Hematopoietic multipotent progenitor cell treated with erythropoietin and hydrocortisone succinate and interleukin-3 and kit ligand, for 15 days (in vitro differentiated cells): ENCODE data around the gene PGBD5.

Source experiments
- DNase-seq: peaks from one replicate; pipeline ENCODE4 v3.0.0-alpha.2; 2015; ENCODE audit warnings: low spot score

Gene PGBD5

DNA sequence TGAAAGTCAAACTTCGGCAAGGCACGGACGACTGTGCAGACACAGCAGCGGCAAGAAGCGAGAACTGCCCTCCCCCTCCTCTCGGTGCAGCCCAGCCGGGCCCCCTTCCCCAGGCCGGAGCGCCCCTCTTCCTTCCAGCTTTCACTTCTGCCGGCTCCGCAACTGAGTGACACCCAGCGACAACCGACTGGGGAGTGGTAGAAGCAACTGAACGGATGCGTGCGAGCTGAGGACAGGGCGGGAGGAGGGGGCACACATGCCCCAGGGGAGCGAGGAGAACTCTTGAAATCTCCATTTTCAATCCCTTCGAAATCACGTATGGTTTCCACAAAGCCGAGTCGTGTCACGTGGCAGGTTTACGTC lies 146.6 kb downstream of the PGBD5 start:
- no peak for DNase-seq

- DNase-seq = no peak
Measured at GRCh38 chr1:230278871-230279582, 147.1 kb downstream of the PGBD5 start.

- DNase-seq = no peak
Measured at GRCh38 chr1:230278376-230278775, 147.8 kb downstream of the PGBD5 start.

DNA sequence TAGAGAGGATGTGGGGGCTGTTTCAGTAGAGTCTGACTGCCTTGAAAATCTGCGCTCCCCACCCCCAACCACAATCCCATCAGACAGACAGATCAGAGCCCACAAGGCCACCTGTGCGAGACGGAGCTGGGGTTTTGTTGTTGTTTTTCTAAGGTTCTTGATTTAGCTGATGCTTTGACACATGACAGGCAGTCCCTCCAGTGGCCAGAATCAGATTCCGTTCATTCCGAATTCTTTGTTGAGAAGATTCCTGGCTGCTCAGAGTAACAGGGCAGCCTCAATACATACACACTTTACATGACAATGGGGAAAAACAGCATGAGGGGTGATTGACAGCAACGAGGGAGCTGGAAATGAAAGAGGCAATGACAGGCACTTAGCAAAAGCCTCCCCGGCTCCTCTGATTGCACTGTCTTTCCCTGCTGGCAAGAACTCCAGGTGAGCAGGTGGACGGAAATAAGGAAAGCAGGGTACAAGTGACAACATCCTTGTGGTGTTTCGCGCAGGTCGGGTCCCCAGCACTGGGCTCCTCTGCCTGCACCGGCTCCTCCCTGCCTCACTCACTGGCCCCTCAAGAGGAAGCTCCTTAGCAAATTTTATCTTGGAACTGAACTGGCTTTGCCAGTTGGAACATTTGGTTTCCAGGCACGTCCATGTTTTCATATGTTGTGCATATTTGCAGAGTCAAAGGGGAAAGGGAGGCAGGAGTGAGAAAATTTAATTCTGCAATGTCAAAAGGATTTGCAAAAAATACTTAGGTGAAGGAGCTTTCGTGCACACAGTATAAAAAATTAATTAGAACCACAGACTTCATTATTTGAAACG lies 148.7 kb downstream of the PGBD5 start:
- DNase-seq = no peak

DNA sequence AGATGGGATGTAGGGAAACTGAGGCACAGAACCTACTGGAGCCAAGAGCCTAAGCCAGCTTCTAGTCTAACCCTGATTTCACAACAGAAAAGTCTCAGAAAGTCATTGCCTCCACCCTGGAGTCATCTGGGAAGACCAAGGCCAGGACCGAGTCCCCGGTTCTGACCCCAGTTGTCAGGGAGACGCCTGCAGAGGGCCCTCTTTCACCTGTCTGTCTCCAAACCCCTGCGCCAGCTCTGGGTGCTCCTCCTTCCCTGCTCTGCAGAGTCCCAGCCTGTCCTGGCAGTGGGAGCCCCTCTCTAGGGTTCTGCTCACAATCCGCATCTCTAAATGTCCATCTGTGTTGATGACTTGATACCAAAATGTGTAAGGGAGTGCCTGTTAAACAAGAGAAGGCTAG lies 149.7 kb downstream of the PGBD5 start:
- DNase-seq = no peak

DNA sequence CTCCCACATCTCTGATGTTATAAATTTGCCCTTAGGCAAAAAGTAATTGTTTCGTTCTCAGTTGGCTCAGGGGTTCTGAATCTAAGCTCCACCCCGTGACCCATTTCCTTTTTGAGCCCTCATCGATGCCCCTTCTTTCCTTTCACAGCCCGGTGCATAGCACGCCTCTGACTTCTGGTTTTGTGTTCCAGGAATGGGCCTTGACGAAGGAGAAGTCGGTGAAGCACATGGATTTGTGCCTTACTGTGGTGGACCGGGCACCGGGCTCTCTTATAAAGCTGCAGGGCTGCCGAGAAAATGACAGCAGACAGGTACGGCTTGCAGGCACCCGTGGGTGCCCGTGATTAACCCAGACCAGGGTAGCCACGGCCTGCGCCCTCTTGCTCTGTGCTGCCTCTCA lies 151.9 kb downstream of the PGBD5 start:
- no peak for DNase-seq

- no peak for DNase-seq
Measured at GRCh38 chr1:230273141-230273710, 152.9 kb downstream of the PGBD5 start.

GRCh38 chr1:230272557-230272956 lies 153.6 kb downstream of the PGBD5 start:
- DNase-seq = no peak

GRCh38 chr1:230271300-230272035 lies 154.7 kb downstream of the PGBD5 start:
- DNase-seq = no peak

GRCh38 chr1:230270559-230271281 lies 155.4 kb downstream of the PGBD5 start:
- peak; percentile 13 for DNase-seq

DNA sequence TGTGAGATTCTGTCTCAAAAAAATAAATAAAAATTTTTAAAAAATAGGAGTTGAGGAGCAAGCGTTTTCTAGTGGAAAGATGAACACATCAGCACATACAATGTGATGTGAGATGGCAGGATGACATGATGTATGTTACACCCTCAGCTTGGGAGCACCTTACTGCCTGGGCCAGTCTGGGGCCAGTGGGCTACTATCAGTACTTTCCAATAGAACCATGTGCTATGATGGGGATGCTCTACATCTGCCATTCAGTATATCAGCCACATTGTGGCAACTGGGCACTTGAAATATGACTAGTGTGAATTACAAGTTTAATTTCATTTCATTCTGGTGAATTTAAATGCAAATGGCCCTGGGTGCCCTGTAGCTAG lies 156.0 kb downstream of the PGBD5 start:
- DNase-seq = no peak

DNA sequence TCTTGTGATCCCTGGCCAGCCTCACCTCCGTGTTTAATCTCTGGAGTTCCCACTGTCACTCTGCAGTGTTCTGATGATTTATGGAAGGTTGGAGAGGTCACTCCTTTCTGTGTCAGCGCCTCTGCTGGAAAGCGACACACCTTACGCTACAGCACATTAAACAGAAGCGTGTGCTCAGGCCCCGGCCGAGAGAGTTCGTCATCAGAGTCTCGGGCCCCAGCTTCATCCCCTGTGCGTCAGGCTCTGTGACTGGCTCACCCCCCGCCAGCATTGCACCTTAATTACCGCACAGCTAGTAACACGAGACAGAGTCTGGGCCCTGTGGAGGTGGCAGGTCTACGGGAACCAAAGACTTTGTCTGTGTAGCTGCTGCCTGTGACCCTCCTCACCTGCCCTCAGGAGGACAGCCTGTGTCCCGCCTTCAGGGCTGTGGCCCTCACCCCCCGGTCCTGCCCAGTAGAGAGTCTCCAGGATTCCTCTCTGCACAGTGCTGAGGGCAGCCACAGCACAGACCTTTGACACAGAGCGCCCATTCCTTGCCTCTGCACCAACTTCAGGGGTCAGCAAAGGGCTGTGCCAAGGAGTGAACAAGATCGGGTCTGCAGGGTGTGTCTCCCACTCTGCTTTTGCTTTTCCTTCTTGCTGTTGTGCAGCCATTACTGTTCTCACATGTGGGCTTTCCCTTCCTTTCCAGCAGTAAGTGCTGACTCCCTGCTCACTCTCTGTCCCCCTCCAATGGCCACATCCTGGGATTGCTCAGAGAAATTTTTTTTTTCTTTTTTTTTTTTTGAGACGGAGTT lies 157.6 kb downstream of the PGBD5 start:
- DNase-seq = peak; percentile 44

DNA sequence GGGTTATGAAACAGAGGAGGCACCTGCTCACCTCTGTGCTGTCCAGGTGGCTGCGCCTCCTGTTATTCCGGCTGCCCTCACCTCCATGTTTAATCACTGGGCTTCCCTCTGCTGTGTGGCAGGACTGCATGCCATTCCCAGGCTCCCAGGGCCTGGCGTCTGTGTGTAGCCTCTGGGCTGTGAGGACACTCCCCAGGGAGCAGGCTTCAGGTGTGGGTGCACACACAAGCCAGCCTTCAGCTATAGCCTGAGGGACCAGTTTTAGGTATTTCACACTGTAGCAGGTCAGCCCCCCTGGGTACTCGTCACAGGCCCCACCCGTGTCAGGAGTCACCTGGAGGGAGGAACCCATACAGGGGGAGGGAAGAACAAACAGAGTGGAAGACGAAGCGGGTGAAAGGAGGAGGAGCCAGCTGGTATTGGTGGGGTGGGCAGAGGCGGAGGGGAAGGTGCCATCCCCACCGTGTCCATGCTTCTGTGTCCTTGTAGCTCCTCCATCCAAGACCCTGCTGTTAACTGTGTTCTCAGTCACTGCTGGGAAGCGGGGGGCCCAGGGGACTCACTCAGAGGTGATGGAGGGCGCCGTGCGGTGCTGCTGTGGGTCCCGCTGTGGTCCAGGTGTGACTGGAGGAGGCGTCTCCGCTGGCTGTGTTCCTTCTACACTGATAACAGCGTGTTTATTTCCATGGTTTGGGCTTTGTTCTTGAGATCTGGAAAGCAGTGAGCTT lies 158.6 kb downstream of the PGBD5 start:
- no peak for DNase-seq

DNA sequence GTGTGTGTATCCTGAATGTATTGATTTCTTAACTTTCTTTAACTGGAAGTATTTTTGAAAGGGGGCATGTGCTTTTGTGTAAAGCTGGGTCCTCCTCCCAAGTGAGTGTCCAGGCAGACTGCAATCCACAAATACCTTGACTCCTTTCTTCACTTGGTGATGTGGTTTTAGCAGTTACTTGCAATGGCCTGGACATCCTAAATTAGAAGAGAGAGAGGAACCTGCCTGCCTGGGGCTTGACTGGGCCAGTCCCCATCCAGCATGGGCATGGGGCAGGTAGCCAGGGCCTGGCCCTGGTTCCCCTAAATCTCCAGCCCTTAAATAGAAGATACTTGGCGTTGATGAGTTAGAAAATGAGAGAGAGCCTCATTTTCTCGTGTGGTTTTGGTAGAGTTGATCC lies 159.7 kb downstream of the PGBD5 start:
- no peak for DNase-seq

GRCh38 chr1:230265200-230266115 lies 160.7 kb downstream of the PGBD5 start:
- no peak for DNase-seq
